HEK293 (cell line): Measurements from ENCODE around the gene SMARCB1.

ENCODE experiments used
- FEZF1 ChIP-seq: fragments of 450-650 bp; formaldehyde crosslinking; IDR thresholded peaks from 2 replicates; pipeline ENCODE4 v1.5.1; 2016; ENCODE audit warnings: missing biosample characterization, missing genetic modification characterization
- GLIS1 ChIP-seq: fragments of 450-650 bp; formaldehyde crosslinking; IDR thresholded peaks from 2 replicates; pipeline ENCODE4 v1.5.1; 2016; ENCODE audit warnings: missing biosample characterization, missing genetic modification characterization
- KLF9 ChIP-seq: fragments of 450-650 bp; formaldehyde crosslinking; IDR thresholded peaks from 2 replicates; pipeline ENCODE4 v1.5.1; 2016; ENCODE audit warnings: missing biosample characterization, missing genetic modification characterization, low read depth
- MEIS1 ChIP-seq: sonication (generic); formaldehyde crosslinking; IDR thresholded peaks from 2 replicates; pipeline ENCODE4 v1.8.1; 2022; ENCODE audit warnings: missing genetic modification reagents, mild to moderate bottlenecking, borderline replicate concordance
- PRDM1 ChIP-seq: fragments of 450-650 bp; formaldehyde crosslinking; IDR thresholded peaks from 2 replicates; pipeline ENCODE4; 2016; ENCODE audit warnings: missing biosample characterization, missing genetic modification characterization
- PRDM2 ChIP-seq: fragments of 450-650 bp; formaldehyde crosslinking; IDR thresholded peaks from 2 replicates; pipeline ENCODE4 v1.5.1; 2016; ENCODE audit warnings: missing biosample characterization, missing genetic modification characterization, borderline replicate concordance
- REST ChIP-seq: fragments of 450-650 bp; formaldehyde crosslinking; IDR thresholded peaks from 2 replicates; pipeline ENCODE4 v1.5.1; 2016; ENCODE audit warnings: missing biosample characterization, missing genetic modification characterization
- SP7 ChIP-seq: fragments of 450-650 bp; formaldehyde crosslinking; IDR thresholded peaks from 2 replicates; pipeline ENCODE4 v1.5.1; 2016; ENCODE audit warnings: missing biosample characterization, missing genetic modification characterization
- YY1 ChIP-seq: fragments of 450-650 bp; formaldehyde crosslinking; IDR thresholded peaks from 2 replicates; pipeline ENCODE4 v1.5.1; 2018; ENCODE audit warnings: missing biosample characterization, missing genetic modification characterization
- ZBTB17 ChIP-seq: fragments of 450-650 bp; formaldehyde crosslinking; IDR thresholded peaks from 2 replicates; pipeline ENCODE4 v1.5.1; 2016; ENCODE audit warnings: missing biosample characterization, missing genetic modification characterization
- ZNF112 ChIP-seq: fragments of 450-650 bp; formaldehyde crosslinking; IDR thresholded peaks from 2 replicates; pipeline ENCODE4 v1.5.0; 2017; ENCODE audit warnings: missing biosample characterization, missing genetic modification characterization
- ZNF140 ChIP-seq: fragments of 450-650 bp; formaldehyde crosslinking; IDR thresholded peaks from 2 replicates; pipeline ENCODE4 v1.5.1; 2016; ENCODE audit warnings: missing biosample characterization, missing genetic modification characterization
- ZNF148 ChIP-seq: fragments of 450-650 bp; formaldehyde crosslinking; IDR thresholded peaks from 2 replicates; pipeline ENCODE4 v1.5.0; 2017; ENCODE audit warnings: missing biosample characterization, missing genetic modification characterization, borderline replicate concordance
- ZNF16 ChIP-seq: fragments of 450-650 bp; formaldehyde crosslinking; IDR thresholded peaks from 2 replicates; pipeline ENCODE4 v1.5.1; 2016; ENCODE audit warnings: low read depth, missing biosample characterization, missing genetic modification characterization
- ZNF248 ChIP-seq: fragments of 450-650 bp; formaldehyde crosslinking; IDR thresholded peaks from 2 replicates; pipeline ENCODE4 v1.5.1; 2017; ENCODE audit warnings: missing biosample characterization, missing genetic modification characterization
- ZNF391 ChIP-seq: fragments of 450-650 bp; formaldehyde crosslinking; IDR thresholded peaks from 2 replicates; pipeline ENCODE4 v1.5.1; 2016; ENCODE audit warnings: low read depth, missing biosample characterization, missing genetic modification characterization, borderline replicate concordance
- ZNF398 ChIP-seq: fragments of 450-650 bp; formaldehyde crosslinking; IDR thresholded peaks from 2 replicates; pipeline ENCODE4 v1.5.1; 2017; ENCODE audit warnings: missing biosample characterization, missing genetic modification characterization
- ZNF555 ChIP-seq: fragments of 450-650 bp; formaldehyde crosslinking; conservative IDR thresholded peaks from 2 replicates; pipeline ENCODE4 v1.5.1; 2017; ENCODE audit warnings: missing biosample characterization, mild to moderate bottlenecking, missing genetic modification characterization, inconsistent platforms
- ZNF792 ChIP-seq: fragments of 450-650 bp; formaldehyde crosslinking; IDR thresholded peaks from 2 replicates; pipeline ENCODE4 v1.5.1; 2016; ENCODE audit warnings: missing biosample characterization, missing genetic modification characterization
- ZNF843 ChIP-seq: fragments of 450-650 bp; formaldehyde crosslinking; IDR thresholded peaks from 2 replicates; pipeline ENCODE4 v1.5.1; 2016; ENCODE audit warnings: missing biosample characterization, missing genetic modification characterization

SMARCB1 gene

GRCh38 chr22:23762842-23763578, 23.8 kb upstream of the SMARCB1 start, which contains the start of gene C22orf15 (continued):
- TF ChIP-seq ZNF148: no peak
- no peak for TF ChIP-seq ZNF843 (tag by site-specific recombination)
- peak; percentile 11; the same call in 1 of the 2 replicates for TF ChIP-seq ZNF398 (tag by site-specific recombination)
- no peak for TF ChIP-seq KLF9
- no peak for TF ChIP-seq ZNF555 (tag by site-specific recombination)
- no peak for TF ChIP-seq ZNF248
- TF ChIP-seq REST (tag by site-specific recombination): no peak
- no peak for TF ChIP-seq PRDM1 (tag by site-specific recombination)
- no peak for TF ChIP-seq ZNF391 (tag by site-specific recombination)
- TF ChIP-seq FEZF1 (tag by site-specific recombination): 0 out of 2 replicates have a peak, but pooled peaks have one; percentile 23
- no peak for TF ChIP-seq SP7 (tag by site-specific recombination)
- TF ChIP-seq YY1 (tag by site-specific recombination): no peak
- TF ChIP-seq ZNF140 (tag by site-specific recombination): no peak
- no peak for TF ChIP-seq PRDM2 (tag by site-specific recombination)
- no peak for TF ChIP-seq ZNF112 (tag by site-specific recombination)
- TF ChIP-seq ZBTB17: 0 out of 2 replicates have a peak, but pooled peaks have one; percentile 22
- TF ChIP-seq GLIS1 (tag by site-specific recombination): 0 out of 2 replicates have a peak, but pooled peaks have one; percentile 9
- no peak for TF ChIP-seq MEIS1 (CRISPR knock-in tag)
- no peak for TF ChIP-seq ZNF16
- TF ChIP-seq ZNF792: no peak
